ENCODE measurements around the gene PTPRK.

Gene PTPRK

GRCh38 chr6:128135325-128135724 lies 385.1 kb downstream of the PTPRK start:
- no peak for DNase-seq (ENCODE audit: low spot score)

GRCh38 chr6:128131566-128131965 lies 388.8 kb downstream of the PTPRK start:
- no peak for DNase-seq (ENCODE audit: low spot score)

GRCh38 chr6:128131036-128131435 lies 389.4 kb downstream of the PTPRK start:
- DNase-seq (ENCODE audit: low spot score) = no peak

- DNase-seq (ENCODE audit: low spot score) = no peak
Measured at GRCh38 chr6:128129679-128130078, 390.7 kb downstream of the PTPRK start.

- DNase-seq (ENCODE audit: low spot score) = no peak
Measured at GRCh38 chr6:128127650-128128049, 392.7 kb downstream of the PTPRK start.

- no peak for DNase-seq (ENCODE audit: low spot score)
Measured at GRCh38 chr6:128124713-128125112, 395.7 kb downstream of the PTPRK start.

DNA sequence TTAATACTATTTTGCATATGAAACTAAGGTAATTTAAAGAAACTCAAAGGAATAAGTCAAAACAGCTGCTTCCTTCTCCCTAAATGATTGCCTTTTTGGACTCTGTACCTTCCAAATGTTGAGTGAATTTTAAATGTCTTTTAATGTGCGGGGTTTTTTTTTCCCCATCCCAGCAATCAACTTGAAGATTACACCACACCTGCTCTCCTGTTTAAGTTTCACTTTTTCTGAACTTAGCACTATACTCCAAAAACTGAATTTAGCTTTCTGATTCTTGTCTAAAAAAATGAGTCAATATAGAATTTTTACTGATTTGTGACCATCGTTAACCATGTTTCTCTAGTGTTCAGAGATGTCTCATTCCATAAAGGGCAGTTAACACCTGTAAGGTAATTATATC lies 398.8 kb downstream of the PTPRK start:
- no peak for DNase-seq (ENCODE audit: low spot score)

GRCh38 chr6:128121190-128121589 lies 399.2 kb downstream of the PTPRK start:
- no peak for DNase-seq (ENCODE audit: low spot score)

- no peak for DNase-seq (ENCODE audit: low spot score)
Measured at GRCh38 chr6:128118401-128118800, 402.0 kb downstream of the PTPRK start.

GRCh38 chr6:128117916-128118315 lies 402.5 kb downstream of the PTPRK start:
- no peak for DNase-seq (ENCODE audit: low spot score)

- no peak for DNase-seq (ENCODE audit: low spot score)
Measured at GRCh38 chr6:128114164-128114563, 406.2 kb downstream of the PTPRK start.

DNA sequence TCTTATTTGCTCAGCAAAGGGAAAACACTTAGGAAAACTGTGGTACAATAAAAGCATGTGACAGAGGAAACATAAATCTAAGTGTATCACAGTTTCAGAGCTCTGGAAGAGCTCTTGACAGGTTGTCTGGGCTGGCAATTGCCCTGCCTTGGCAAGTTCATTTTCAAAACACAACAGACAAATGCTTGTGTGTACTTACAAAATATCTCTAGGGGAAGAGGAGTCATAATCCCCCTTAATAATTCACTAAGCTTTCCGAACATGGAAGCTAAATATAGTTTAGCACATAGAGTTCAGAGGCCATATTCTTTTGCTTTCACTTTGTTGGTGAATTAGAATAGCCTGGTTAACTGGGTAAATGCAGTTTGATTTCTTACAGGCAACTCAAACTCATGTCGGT lies 407.9 kb downstream of the PTPRK start:
- DNase-seq (ENCODE audit: low spot score) = no peak

DNA sequence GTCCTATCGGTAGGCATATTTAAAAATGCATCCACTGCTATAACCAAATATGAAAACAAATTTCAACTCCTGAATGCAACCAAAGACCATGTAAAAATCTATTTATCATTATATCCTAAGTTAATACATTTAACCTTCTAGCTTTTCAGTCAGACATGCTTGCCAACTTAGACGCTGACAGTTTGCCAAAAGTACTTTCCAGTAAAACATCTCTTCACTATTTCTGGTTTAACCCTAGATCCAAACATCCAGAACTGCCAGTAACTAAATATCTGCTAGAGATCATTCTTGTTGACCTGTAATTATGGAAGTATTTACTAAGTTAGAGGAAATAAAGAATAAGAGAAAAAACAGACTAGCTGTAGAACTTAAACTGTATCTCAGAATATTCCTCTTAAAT lies 409.3 kb downstream of the PTPRK start:
- no peak for DNase-seq (ENCODE audit: low spot score)

- no peak for DNase-seq (ENCODE audit: low spot score)
Measured at GRCh38 chr6:128107682-128108081, 412.7 kb downstream of the PTPRK start.

DNA sequence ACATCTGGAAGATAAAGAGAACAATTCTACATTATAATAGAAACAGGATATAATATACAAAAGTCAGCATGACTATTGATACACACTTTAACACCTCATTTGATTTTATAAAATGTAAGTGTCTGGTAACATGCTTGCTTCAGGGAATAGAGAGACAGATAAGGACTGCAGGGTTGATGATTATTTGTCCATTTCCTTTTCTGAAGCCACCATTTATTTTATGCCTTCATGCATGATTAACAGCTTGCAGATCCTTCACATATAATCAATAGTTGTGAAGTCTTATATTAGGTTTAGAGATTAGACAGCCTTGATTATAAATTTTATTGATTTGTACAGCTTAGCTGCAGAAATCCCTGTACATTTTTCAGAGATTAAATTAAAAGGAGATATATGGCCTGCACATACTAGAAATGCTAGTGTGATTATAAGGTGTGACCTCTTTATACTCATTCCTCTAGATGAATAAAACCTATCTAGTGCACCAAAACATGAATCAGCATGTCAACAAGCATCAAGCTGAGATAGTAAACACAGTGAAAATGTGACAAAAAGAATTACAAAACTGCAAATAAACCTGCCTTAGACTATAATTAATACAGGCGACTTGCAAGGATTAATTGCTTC lies 420.7 kb downstream of the PTPRK start:
- DNase-seq (ENCODE audit: low spot score) = no peak

GRCh38 chr6:128098000-128098581 lies 422.3 kb downstream of the PTPRK start:
- peak; percentile 6 for DNase-seq (ENCODE audit: low spot score)

GRCh38 chr6:128097009-128097408 lies 423.4 kb downstream of the PTPRK start:
- DNase-seq (ENCODE audit: low spot score) = no peak

- no peak for DNase-seq (ENCODE audit: low spot score)
Measured at GRCh38 chr6:128095362-128095761, 425.0 kb downstream of the PTPRK start.

- no peak for DNase-seq (ENCODE audit: low spot score)
Measured at GRCh38 chr6:128079021-128079420, 441.4 kb downstream of the PTPRK start.

DNA sequence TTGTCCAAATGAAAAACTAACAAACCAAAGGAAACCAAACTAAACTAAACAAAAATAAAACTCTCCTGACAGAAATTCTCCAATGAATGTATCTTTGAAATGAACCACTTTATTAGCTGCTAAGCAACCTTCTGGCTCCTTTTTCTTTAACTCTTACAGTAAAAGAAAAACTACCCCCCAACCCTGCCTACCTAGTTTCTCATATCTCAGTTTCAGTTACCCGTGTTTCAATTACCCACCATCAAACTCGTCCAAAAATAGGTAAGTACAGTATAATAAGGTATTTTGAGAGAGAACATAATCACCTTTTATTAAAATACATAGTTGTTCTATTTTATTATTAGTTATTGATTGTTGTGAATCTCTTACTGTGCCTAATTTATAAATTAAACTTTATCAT lies 442.1 kb downstream of the PTPRK start:
- no peak for DNase-seq (ENCODE audit: low spot score)

DNA sequence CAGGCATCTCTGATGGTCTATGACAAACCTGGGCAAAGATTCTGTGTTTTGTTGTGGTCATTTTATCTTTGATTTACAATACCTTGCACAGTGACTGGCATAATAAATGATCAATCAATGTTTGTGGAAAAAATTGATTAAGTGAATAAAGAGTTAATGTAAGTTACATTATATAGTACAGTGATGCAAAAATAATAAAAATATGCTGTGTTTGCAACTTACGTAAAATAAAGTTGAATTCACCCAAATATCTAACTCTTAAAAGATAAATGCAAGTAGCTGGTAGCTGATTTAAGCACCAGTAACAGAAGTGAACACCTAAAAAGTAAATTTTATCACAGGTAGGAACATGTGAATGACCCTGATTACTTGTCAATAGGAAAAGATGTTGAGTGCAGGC lies 443.6 kb downstream of the PTPRK start:
- no peak for DNase-seq (ENCODE audit: low spot score)

GRCh38 chr6:128074567-128074966 lies 445.8 kb downstream of the PTPRK start:
- no peak for DNase-seq (ENCODE audit: low spot score)

DNA sequence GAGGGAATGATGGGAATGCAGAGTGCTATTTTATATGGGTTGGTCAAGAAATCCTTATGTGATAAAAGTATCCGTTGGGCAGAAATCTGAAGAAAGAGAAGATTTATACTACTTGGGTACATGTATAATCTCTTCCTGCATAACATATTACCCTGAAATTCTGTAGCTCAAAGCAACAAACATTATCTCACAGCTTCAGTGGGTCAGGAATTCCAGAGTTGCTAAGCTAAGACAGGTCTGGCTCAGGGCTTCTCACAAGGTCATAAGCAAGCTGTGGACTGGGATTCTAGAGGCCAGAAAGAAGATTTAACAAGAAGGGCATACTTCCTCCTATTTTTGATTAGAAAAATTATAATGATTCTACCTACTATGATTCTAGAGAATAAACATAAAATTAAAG lies 447.0 kb downstream of the PTPRK start:
- DNase-seq (ENCODE audit: low spot score) = no peak

GRCh38 chr6:128071212-128071611 lies 449.2 kb downstream of the PTPRK start:
- DNase-seq (ENCODE audit: low spot score) = no peak

All from COLO829 (cell line).